GM19438 (cell line): ENCODE measurements around the gene PYGO1.

Experiments
- ATAC-seq: cut with Tn5 transposase; IDR thresholded peaks from one replicate; pipeline ENCODE4 v1.9.1; 2021; ENCODE audit warnings: low read depth; ENCODE audit not compliant: unreplicated experiment

The PYGO1 gene

DNA sequence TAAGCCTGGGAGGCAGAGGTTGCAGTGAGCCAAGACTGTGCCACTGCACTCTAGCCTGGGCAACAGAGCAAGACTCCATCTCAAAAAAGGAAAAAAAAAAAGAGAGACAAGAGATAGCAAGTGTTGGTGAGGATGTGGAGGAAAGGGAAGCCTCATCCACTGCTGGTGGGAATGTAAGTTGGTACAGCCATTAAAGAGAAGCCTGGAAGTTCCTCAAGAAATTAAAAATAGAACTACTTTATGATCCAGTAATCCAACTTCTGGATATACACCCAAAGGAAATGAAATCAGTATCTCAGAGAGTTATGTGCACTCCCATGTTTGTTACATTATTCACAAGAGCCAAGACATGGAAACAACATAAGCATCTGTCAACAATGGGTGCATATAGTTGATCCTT is 14.9 kb downstream of the PYGO1 start:
- ATAC-seq, result no peak

DNA sequence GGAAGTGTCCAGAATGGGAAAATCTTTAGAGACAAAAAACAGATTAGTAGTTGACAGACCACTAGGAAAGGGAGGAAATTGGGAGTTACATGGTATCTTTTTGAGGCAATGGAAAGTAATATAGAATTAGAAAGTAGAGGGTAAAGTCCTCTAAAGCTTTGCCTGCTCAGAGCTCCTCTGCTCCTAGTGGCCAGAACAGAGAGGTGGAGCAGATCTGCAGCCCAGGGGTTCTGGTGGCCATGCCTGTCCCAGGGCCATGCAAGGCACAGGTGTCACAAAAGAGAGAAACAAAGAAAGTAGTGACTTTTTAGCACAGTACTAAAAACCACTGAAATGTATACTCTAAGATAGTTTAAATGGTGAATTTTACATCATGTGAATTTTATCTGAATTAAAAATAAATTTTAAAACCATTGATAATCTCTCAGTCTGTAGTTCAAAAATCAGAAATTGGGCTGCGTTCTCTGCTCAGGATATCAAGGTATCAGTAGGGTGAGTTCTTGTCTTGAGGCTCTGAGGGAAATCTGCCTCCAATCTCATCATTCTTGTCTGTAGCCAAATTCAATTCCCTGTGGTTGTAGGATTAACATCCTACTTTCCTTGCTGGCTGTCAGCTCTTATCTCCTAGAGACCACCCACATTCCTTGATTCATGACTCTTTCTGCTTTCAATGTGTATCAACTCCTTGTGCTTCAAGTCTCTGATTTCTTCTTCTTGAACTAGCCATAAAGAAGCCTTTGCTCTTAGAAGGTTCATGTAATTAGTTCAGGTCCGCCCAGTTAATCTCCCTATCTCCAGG is 23.6 kb downstream of the PYGO1 start:
- ATAC-seq, result no peak

DNA sequence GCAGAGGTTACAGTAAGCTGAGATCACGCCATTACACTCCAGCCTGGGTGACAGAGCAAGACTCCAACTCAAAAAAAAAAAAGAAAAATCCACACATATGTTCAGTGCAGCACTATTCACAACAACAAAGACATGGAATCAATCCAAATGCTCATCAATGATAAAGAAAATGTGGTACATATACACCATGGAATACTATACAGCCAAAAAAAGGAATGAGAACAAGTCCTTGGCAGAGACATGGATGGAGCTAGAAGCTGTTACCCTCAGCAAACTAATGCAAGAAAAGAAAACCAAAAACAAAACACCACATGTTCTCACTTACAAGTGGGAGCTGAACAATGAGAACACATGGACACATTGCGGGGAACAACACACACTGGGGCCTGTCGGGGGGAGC is 25.5 kb downstream of the PYGO1 start:
- ATAC-seq, result no peak

DNA sequence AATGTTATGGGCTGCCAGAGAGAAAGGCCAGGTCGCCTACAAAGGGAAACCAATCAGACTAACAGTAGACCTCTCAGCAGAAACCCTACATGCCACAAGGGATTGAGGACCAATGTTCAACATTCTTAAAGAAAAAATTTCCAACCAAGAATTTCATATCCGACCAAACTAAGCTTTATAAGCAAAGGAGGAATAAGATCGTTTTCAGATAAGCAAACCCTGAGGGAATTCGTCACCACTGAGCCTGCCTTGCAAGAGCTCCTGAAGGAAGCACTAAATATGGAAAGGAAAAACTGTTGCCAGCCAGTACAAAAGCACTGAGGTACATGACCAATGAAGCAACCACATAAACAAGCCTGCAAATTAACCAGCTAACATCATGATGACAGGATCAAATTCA is 33.1 kb downstream of the PYGO1 start:
- no peak for ATAC-seq

DNA sequence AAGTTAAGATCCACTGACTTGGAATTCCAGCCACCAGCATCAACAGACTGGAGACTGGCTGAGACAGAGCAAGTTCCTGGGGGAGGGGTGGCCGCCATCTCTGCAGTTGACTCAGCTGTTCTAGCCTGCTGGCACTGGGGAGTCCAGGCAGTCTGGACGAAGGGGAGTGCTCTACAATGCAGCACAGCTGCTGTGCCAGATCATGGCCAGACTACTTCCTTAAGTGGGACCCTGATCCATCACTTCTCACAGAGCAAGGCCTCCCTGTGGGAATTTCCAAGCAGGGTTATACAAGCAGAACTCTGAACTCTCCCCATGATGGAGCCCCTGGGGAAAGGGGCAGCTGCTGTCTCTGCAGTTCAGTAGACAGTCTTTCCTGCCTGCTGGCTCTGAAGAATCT is 35.2 kb downstream of the PYGO1 start:
- no peak for ATAC-seq

DNA sequence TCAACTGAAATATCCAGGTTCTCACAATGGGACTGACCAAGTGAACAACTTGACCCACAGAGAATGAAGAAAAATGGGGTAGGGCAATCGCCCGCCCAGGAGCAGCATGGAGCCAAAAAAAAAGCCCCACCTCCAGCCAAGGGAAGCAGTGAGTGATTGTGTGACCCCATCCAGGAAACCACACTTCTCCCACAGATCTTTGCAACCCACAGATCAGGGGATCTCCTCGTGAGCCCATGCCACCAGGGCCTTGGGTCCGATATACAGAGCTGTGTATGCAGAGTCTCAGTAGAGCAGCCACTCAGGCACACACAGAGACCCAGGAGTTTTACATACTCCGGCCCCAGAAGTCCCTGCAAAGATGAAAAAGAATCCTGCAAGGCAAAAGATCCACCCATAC is 35.7 kb downstream of the PYGO1 start:
- no peak for ATAC-seq

DNA sequence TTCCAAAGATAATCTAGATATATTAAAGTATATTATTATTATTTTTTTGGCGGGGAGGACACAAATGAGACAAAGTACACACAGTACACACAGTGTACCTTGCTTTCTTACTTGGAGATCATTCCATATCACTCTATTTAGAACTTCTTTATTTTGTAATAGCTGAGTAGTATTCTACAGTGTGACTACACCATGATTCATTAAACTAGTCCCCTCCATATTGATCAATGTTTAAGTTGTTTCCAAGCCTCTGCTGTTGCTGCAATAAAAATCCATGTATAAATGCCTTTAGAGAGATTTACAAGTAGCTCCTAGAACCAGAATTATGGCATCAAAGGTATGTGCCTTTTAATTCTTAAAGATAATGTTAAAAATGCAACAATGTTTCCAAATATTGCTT is 38.8 kb downstream of the PYGO1 start:
- no peak for ATAC-seq

DNA sequence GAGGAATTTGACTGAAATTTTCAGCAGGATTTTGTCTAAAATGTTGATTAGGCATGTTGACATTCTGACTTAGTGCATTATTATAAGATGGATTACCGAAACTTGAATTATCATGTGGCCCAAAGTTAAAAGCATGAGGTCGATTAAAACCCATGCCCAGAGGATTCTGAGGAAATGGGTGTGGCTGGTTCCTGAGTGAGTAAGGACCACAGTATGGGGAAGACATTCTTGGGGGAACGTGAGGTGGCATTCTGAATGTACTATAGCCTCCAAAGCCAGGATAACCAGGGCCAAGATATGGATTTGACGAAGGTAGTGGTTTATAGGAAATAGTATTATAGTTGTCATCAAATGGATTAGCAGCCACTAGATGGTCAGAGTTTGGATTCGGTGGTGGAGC is 41.4 kb downstream of the PYGO1 start:
- ATAC-seq, result no peak

DNA sequence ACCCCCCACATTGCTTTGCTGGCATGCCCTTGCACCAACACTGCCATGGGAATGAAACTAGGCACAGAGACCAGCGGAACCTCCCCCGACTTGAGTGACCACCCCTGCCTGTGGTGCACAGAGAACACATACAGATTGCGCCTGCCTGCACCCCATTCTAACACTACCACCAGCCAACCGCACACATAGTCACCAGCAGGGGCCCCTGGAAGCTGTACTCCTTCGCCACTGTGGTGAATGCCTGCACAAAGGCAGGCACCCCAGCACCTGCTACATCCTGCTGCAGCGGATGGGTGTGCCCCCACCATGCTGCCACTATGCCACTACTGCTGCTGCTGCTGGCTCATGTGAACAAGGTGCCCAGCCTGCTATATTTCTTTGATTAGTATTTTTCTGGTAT is 52.7 kb downstream of the PYGO1 start:
- no peak for ATAC-seq

DNA sequence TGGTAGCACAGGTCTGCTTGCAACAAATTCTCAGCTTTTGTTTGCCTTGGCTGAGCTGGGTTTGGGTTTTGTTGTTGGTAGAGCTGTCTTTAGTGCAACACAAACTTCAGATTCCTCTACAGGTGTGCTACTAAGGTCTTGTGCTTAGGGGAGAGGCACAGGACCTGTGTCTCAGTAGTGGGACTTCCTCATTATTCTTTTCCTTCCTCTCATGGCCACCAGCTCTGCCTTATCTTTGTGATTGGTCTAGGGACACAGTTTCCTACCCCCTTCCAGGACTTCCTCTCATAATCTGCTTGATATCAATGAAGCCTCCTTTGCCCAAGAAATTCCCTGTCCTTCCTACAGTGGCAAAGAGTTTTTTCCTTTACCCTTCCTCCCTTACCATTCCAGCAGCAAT is 55.2 kb downstream of the PYGO1 start:
- ATAC-seq, result no peak

DNA sequence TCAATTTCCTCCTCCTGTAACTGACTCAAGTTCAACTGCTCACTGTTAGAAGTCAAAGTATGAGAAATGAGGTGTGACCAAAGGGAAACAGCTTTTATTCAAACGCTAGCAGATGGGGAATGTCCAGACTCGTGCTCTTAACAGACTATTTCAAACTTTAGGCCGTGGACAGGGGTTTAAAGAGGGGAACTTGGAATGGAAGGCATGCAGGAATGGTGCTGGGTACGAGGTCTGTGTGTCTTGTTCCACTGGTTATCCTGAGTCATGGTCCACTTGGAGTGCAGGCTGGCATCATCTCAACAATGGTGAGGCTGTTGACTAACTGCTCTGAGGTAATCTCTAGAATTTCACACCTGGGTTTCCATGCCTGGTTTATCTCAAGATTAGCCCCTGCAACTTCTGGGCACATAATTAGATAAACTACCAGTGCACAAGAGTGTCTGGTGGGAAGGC is 57.3 kb downstream of the PYGO1 start:
- ATAC-seq, result no peak

DNA sequence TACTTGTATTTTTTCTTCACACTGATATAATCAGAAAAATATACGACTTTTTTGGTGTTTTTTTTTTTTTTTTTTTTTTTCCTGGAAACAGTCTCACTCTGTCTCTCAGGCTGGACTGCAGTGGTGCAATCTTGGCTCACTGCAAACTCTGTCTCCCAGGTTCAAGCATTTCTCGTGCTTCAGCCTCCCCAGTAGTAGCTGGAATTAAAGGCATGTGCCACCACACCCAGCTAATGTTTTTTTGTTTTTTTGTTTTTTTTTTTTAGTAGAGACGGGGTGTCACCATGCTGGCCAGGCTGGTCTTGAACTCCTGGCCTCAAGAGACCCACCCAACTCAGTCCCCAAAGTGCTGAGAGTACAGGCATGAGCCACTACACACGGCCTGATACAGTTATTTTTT is 59.3 kb downstream of the PYGO1 start:
- no peak for ATAC-seq

DNA sequence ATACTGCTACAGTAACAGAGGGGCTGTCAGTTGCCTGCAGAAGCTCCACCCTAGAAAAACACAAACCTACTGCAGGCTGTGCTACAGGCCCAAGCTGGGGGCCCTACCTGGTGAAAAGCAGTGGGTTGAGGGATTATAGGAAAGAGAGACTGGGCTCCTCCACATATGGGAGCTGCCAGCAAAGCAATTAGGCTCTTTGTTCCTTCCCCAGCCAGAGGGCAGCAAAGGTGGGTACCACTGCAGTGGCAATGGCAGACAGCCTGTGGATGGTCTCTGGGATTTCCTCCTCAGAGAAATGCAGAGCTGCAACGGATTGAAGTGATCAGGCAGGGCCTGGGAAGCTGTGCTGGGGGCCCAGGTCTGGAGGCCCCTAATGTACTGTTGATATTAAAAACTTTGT is 61.0 kb downstream of the PYGO1 start:
- no peak for ATAC-seq

DNA sequence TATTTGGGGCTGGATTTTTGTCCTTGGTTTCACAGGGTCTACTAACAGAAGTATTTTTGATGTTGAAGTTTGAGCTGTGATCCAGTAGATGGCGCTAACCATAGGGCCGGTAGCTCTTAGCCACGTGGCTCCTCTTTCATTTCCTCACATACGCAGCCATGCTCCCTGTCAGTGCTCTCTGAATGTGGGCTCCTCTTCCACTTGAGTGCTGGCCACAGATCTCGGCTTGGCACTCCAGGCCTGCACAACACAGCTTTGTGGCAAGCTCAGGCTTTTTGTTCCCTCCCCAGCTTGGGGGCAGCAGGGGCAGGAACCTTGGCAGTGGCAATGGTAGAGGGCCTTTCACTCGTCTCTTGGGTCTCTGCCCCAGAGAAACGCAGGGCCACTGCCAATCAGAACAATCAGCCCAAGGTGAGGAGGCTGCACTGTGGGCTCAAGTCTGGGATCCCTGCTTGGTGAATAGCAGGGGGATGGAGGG is 61.5 kb downstream of the PYGO1 start:
- peak; percentile 89 for ATAC-seq

DNA sequence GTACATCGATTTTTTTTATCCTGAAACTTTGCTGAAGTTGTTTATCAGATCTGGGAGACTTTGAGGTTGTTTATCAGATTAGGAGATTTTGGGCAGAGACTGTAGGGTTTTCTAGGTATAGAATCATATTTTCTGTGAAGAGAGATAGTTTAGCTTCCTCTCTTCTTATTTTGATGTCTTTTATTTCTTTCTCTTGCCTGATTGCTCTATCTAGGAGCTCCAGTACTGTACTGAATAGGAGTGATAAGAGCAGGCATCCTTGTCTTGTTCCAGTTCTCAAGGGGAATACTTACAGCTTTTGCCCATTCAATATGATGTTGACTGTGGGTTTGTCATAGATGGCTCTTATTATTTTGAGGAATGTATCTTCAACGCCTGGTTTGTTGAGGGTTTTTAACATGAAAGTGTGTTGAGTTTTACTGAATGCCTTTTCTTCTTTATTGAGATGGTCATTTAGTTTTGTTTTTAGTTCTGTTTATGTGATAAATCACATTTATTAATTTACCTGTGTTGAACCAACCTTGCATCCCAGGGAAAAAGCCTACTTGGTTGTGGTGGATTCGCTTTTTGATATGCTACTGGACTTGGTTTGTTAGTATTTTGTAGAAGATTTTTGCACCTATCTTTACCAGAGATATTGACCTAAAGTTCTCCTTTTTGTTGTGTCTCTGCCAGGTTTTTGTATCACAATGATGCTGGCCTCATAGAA is 65.2 kb downstream of the PYGO1 start:
- no peak for ATAC-seq

DNA sequence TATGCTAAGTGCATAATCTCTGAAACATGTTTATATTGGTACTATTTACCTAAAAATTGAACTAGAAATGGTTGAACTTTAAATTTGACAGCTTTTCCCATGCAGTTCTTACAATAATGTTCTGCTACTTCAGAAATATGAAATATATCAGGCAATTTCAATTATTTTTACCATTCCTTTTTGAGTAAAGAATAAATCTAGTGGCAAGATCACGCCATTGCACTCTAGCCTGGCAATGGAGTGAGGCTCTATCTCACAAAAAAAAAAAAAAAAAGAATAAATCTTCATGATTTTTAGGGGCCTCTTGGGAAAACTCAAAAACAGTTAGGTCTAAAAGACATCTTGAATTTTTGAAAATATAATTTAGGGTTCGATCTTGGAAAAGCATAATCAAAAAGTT is 69.5 kb downstream of the PYGO1 start:
- no peak for ATAC-seq

DNA sequence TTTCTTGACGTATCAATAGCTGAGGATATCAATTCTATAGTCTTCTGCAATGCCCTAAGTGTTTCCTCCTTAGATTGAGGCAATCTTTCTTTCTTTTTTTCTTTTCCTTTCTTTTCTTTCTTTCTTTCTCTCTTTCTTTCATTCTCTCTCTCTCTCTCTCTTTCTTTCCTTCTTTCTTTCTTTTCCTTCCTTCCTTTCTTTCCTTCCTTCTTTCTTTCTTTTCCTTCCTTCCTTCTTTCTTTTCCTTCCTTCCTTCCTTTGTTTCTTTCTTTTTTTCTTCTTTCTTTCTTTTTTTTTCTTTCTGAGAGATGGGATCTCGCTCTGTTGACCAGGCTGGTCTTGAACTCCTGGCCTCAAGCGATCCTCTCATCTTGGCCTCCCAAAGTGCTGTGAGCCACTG is 70.1 kb downstream of the PYGO1 start:
- ATAC-seq, result no peak

DNA sequence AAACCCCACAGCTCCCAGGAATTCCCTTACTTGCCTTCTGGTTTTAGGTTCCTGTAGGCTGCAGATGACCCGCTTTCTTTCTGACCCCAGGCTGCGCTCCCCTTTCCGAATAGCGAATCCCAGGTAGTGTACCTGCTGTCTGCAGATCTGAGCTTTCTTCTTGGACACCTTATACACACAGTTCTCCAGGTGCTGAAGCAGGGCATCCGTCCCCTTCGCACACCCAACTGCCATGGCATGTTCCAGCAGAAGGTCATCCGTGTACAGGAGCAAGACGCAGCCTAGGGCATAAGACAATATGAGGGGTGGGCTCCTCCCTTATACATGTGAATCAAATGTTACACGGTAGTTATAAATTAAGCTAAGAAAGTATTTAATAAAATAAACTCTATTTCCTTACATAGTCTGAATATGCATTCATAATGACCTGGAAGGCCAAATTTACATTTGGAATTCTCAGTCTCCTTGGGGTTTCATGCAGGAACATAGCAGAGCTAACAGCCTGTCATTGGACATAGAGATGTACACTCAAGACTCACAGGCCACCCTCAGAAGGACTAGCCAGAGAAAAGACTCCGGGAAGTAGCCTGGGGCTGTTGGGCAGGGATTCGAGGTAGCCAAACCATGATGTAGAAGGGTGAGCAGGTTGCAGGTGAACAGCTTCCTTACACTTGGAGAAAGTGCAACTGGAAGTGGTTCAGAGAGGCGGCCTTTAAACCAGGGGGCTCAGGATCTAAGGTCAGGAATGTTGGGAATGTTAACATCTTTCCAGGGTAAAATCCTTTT is 72.0 kb downstream of the PYGO1 start:
- no peak for ATAC-seq

DNA sequence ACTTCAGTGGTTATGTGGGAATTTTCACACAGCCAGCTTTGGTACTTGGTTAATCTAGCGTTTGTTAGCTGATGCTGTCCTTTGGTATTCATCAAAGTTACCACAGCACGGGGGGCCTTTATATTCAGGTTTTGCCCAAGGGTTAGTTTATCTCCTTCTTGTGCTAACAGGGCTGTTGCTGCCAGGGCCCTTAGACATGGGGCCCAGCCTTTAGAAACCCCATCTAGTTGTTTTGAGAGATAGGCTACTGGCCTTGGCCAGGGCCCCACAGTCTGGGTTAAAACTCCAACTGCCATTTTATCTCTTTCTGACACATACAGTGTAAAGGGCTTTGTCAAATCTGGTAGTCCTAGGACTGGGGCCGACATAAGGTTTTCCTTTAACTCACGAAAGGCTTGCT is 72.7 kb downstream of the PYGO1 start:
- ATAC-seq, result no peak

DNA sequence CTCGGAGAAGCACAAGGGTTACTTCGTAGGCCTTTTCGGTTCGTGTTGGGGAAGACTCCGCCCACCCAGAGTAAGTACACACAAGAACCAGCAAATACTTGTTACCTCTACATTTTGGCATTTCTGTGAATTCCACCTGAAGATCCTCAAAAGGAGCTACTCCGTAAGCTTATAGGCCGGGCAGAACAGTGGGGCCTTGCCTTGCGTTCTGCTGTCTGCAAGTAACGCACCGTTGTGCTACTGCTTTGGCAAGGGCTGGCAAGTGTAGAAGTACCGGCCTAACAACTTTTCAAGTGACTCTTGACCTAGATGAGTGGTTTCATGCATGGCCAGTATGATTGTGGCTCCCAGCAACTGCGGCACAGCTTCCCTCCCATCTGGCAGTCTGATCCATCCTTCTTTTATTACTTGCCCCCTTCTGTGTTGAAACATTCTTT is 73.7 kb downstream of the PYGO1 start:
- ATAC-seq, result no peak
